Measurements from ENCODE around the gene PCYT1A.
"Not testable (repeated sequence)": the region's sequence is repeated elsewhere in the genome, so short reads cannot be mapped to it uniquely, and the experiment has no call there.

Gene PCYT1A

GRCh38 chr3:196210673-196211556 lies 76.6 kb downstream of the PCYT1A start, which contains the start of gene ZDHHC19:
Gene ZDHHC19, minus strand, starts transcription at chr3:196211400. Its CDS starts 85 bp downstream, at chr3:196211315.
- DNase-seq = no peak

GRCh38 chr3:196209944-196210672 lies 77.4 kb downstream of the PCYT1A start:
- not testable (repeated sequence) for DNase-seq

- no peak for DNase-seq
Observed at GRCh38 chr3:196208942-196209695, 78.4 kb downstream of the PCYT1A start.

GRCh38 chr3:196207833-196208607 lies 79.5 kb downstream of the PCYT1A start:
- peak; percentile 64 for DNase-seq

GRCh38 chr3:196207159-196207832 lies 80.2 kb downstream of the PCYT1A start:
- no peak for DNase-seq

- not testable (repeated sequence) for DNase-seq
Observed at GRCh38 chr3:196205442-196206205, 81.9 kb downstream of the PCYT1A start.

GRCh38 chr3:196203846-196204245 lies 83.7 kb downstream of the PCYT1A start:
- DNase-seq = no peak

GRCh38 chr3:196202516-196202970 lies 85.0 kb downstream of the PCYT1A start:
- no peak for DNase-seq

- DNase-seq = no peak
Observed at GRCh38 chr3:196198771-196199753, 88.5 kb downstream of the PCYT1A start.

GRCh38 chr3:196198081-196198675 lies 89.3 kb downstream of the PCYT1A start:
- no peak for DNase-seq

- DNase-seq = no peak
Observed at GRCh38 chr3:196197524-196197923, 90.0 kb downstream of the PCYT1A start.

GRCh38 chr3:196195664-196196265 lies 91.8 kb downstream of the PCYT1A start:
- no peak for DNase-seq

GRCh38 chr3:196194542-196194915 lies 93.0 kb downstream of the PCYT1A start:
- no peak for DNase-seq

- no peak for DNase-seq
Observed at GRCh38 chr3:196193736-196194541, 93.6 kb downstream of the PCYT1A start.

- no peak for DNase-seq
Observed at GRCh38 chr3:196193133-196193735, 94.3 kb downstream of the PCYT1A start.

GRCh38 chr3:196192524-196193051 lies 94.9 kb downstream of the PCYT1A start:
- no peak for DNase-seq

GRCh38 chr3:196192036-196192523 lies 95.4 kb downstream of the PCYT1A start:
- DNase-seq = peak; percentile 28
